GM21390 (cell line): Measurements from ENCODE around the gene CDHR5.

Experiments
- ATAC-seq: cut with Tn5 transposase; IDR thresholded peaks from one replicate; pipeline ENCODE4 v1.9.1; 2021; ENCODE audit not compliant: unreplicated experiment

CDHR5 gene

GRCh38 chr11:623999-624704, 603 bp downstream of the CDHR5 start:
- ATAC-seq: no peak

- no peak for ATAC-seq
Observed at GRCh38 chr11:623349-623869, 1.3 kb downstream of the CDHR5 start.

GRCh38 chr11:621838-622237, 2.9 kb downstream of the CDHR5 start:
- ATAC-seq: no peak

GRCh38 chr11:620935-621814, 3.6 kb downstream of the CDHR5 start:
- ATAC-seq: no peak

- no peak for ATAC-seq
Observed at GRCh38 chr11:620201-620600, 4.6 kb downstream of the CDHR5 start.

GRCh38 chr11:619628-620050, 5.1 kb downstream of the CDHR5 start:
- no peak for ATAC-seq

- ATAC-seq: no peak
Observed at GRCh38 chr11:618856-619627, 5.7 kb downstream of the CDHR5 start.

GRCh38 chr11:617912-618682, 6.7 kb downstream of the CDHR5 start:
- ATAC-seq: no peak

GRCh38 chr11:617199-617911, 7.4 kb downstream of the CDHR5 start:
- ATAC-seq: no peak

GRCh38 chr11:616320-617198, 8.2 kb downstream of the CDHR5 start:
- no peak for ATAC-seq

GRCh38 chr11:615504-616319, 9.0 kb downstream of the CDHR5 start, which contains the start of gene IRF7:
Gene IRF7, minus strand, starts transcription at chr11:615950. Its CDS starts 586 bp downstream, at chr11:615364.
- ATAC-seq: peak; percentile 74

- ATAC-seq: peak; percentile 2
Observed at GRCh38 chr11:614623-615503, 9.9 kb downstream of the CDHR5 start.

GRCh38 chr11:614021-614622, 10.6 kb downstream of the CDHR5 start:
- ATAC-seq: no peak

GRCh38 chr11:613369-613968, 11.3 kb downstream of the CDHR5 start:
- ATAC-seq: no peak

GRCh38 chr11:612961-613300, 11.8 kb downstream of the CDHR5 start:
- no peak for ATAC-seq
